WTC11 (cell line): ENCODE data around the gene DSTN. TPM values are rescaled to one million over a fixed set of nuclear protein-coding genes. Genes with fewer than 3 reads are reported as not detected.

ENCODE experiments used
- ATAC-seq: fragments of 200-7000 bp; cut with Tn5 transposase; 2 replicates; pipeline ENCODE4 v1.10.0; 2021; ENCODE audit warnings: mild to moderate bottlenecking, moderate library complexity
- CTCF ChIA-PET: fragments of 300-600 bp; sonication (Branson Sonifier 250); formaldehyde crosslinking; loops from one replicate; lab custom pipeline; 2021; ENCODE audit warnings: antibody characterized with exemption; lab: Charles Lee
- POLR2A ChIA-PET: fragments of 350-600 bp; sonication (Branson Sonifier 250); formaldehyde crosslinking; loops from one replicate; lab custom pipeline; 2021; ENCODE audit warnings: antibody characterized with exemption; lab: Charles Lee
- DNase-seq: peaks from one replicate; pipeline ENCODE4 v3.0.0; 2021; ENCODE audit warnings: low spot score
- H3K27ac Mint-ChIP-seq: 2 replicates; pipeline ENCODE4 v1.8.0; 2021; ENCODE audit warnings: mixed read lengths
- H3K27me3 Mint-ChIP-seq: 2 replicates; pipeline ENCODE4 v1.8.0; 2021; ENCODE audit warnings: low read depth, mild to moderate bottlenecking, moderate library complexity, mixed read lengths
- H3K36me3 Mint-ChIP-seq: 2 replicates; pipeline ENCODE4 v1.8.0; 2021; ENCODE audit warnings: mixed read lengths
- H3K4me1 Mint-ChIP-seq: 2 replicates; pipeline ENCODE4 v1.8.0; 2022; ENCODE audit warnings: mixed read lengths
- H3K4me3 Mint-ChIP-seq: 2 replicates; pipeline ENCODE4 v1.8.0; 2021; ENCODE audit warnings: mild to moderate bottlenecking, moderate library complexity, mixed read lengths
- H3K9me3 Mint-ChIP-seq: 2 replicates; pipeline ENCODE4 v1.8.0; 2021; ENCODE audit warnings: mixed read lengths
- ARID4B ChIP-seq: sonication (generic); formaldehyde crosslinking; IDR thresholded peaks from 2 replicates; pipeline ENCODE4 v1.8.0; 2023; ENCODE audit warnings: missing genetic modification reagents, mild to moderate bottlenecking, borderline replicate concordance
- CREM ChIP-seq: sonication (generic); formaldehyde crosslinking; IDR thresholded peaks from 2 replicates; pipeline ENCODE4 v1.8.1; 2022; ENCODE audit warnings: mild to moderate bottlenecking, missing genetic modification reagents, moderate library complexity
- E2F4 ChIP-seq: sonication (generic); formaldehyde crosslinking; IDR thresholded peaks from 2 replicates; pipeline ENCODE4 v1.8.1; 2022; ENCODE audit warnings: low read depth, mild to moderate bottlenecking, moderate library complexity, missing genetic modification reagents, borderline replicate concordance
- GRHL2 ChIP-seq: fragments of 250-450 bp; sonication (Bioruptor Pico); IDR thresholded peaks from 2 replicates; pipeline ENCODE4 v1.8.0; 2022; ENCODE audit warnings: mild to moderate bottlenecking, moderate library complexity; ENCODE audit not compliant: insufficient replicate concordance, severe bottlenecking
- JUN ChIP-seq: sonication (generic); formaldehyde crosslinking; IDR thresholded peaks from 2 replicates; pipeline ENCODE4 v1.8.0; 2023; ENCODE audit warnings: mild to moderate bottlenecking, missing genetic modification reagents
- NFE2L1 ChIP-seq: sonication (generic); formaldehyde crosslinking; IDR thresholded peaks from 2 replicates; pipeline ENCODE4 v1.8.1; 2023; ENCODE audit warnings: missing genetic modification reagents
- NR3C1 ChIP-seq: sonication (generic); formaldehyde crosslinking; conservative IDR thresholded peaks from 2 replicates; pipeline ENCODE4 v1.8.1; 2023; ENCODE audit warnings: low read depth, mild to moderate bottlenecking, missing genetic modification reagents
- PRRX2 ChIP-seq: fragments of 250-450 bp; sonication (Bioruptor Pico); IDR thresholded peaks from 2 replicates; pipeline ENCODE4 v1.8.0; 2021; ENCODE audit warnings: mild to moderate bottlenecking
- SMAD3 ChIP-seq: sonication (generic); formaldehyde crosslinking; IDR thresholded peaks from 2 replicates; pipeline ENCODE4 v1.8.0; 2022; ENCODE audit warnings: missing genetic modification reagents, mild to moderate bottlenecking, borderline replicate concordance
- SP1 ChIP-seq: sonication (generic); formaldehyde crosslinking; conservative IDR thresholded peaks from 2 replicates; pipeline ENCODE4 v1.8.1; 2022; ENCODE audit warnings: missing genetic modification reagents
- TEAD1 ChIP-seq: sonication (generic); formaldehyde crosslinking; IDR thresholded peaks from 2 replicates; pipeline ENCODE4 v1.8.0; 2022; ENCODE audit warnings: mild to moderate bottlenecking, missing genetic modification reagents
- TEAD4 ChIP-seq: sonication (generic); formaldehyde crosslinking; IDR thresholded peaks from 2 replicates; pipeline ENCODE4 v1.8.0; 2022; ENCODE audit warnings: mild to moderate bottlenecking, missing genetic modification reagents
- ZSCAN18 ChIP-seq: fragments of 250-450 bp; sonication (Bioruptor Pico); IDR thresholded peaks from 2 replicates; pipeline ENCODE4 v2.1.2; 2022; ENCODE audit warnings: mild to moderate bottlenecking, moderate library complexity
- total RNA-seq: library from RNA; stranded (reverse); gene quantifications from 3 replicates; pipeline ENCODE4 v1.2.3, GENCODE V29; 2021
- TF ChIP-seq, protein P1 (sequence below): sonication (generic); formaldehyde crosslinking; IDR thresholded peaks from 2 replicates; pipeline ENCODE4 v1.8.1; 2023; ENCODE audit warnings: mild to moderate bottlenecking, missing genetic modification reagents, borderline replicate concordance

The DSTN gene
- total RNA-seq, 1 experiment from 2014 or later: 153 TPM

GRCh38 chr20:17620371-17621228, 50.7 kb downstream of the DSTN start (continued):
- TF ChIP-seq NFE2L1 (CRISPR knock-in tag) (no peak), SMAD3 (CRISPR knock-in tag) (no peak)
- TF ChIP-seq, protein P1, sequence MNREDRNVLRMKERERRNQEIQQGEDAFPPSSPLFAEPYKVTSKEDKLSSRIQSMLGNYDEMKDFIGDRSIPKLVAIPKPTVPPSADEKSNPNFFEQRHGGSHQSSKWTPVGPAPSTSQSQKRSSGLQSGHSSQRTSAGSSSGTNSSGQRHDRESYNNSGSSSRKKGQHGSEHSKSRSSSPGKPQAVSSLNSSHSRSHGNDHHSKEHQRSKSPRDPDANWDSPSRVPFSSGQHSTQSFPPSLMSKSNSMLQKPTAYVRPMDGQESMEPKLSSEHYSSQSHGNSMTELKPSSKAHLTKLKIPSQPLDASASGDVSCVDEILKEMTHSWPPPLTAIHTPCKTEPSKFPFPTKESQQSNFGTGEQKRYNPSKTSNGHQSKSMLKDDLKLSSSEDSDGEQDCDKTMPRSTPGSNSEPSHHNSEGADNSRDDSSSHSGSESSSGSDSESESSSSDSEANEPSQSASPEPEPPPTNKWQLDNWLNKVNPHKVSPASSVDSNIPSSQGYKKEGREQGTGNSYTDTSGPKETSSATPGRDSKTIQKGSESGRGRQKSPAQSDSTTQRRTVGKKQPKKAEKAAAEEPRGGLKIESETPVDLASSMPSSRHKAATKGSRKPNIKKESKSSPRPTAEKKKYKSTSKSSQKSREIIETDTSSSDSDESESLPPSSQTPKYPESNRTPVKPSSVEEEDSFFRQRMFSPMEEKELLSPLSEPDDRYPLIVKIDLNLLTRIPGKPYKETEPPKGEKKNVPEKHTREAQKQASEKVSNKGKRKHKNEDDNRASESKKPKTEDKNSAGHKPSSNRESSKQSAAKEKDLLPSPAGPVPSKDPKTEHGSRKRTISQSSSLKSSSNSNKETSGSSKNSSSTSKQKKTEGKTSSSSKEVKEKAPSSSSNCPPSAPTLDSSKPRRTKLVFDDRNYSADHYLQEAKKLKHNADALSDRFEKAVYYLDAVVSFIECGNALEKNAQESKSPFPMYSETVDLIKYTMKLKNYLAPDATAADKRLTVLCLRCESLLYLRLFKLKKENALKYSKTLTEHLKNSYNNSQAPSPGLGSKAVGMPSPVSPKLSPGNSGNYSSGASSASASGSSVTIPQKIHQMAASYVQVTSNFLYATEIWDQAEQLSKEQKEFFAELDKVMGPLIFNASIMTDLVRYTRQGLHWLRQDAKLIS (CRISPR knock-in tag): no peak

DNA sequence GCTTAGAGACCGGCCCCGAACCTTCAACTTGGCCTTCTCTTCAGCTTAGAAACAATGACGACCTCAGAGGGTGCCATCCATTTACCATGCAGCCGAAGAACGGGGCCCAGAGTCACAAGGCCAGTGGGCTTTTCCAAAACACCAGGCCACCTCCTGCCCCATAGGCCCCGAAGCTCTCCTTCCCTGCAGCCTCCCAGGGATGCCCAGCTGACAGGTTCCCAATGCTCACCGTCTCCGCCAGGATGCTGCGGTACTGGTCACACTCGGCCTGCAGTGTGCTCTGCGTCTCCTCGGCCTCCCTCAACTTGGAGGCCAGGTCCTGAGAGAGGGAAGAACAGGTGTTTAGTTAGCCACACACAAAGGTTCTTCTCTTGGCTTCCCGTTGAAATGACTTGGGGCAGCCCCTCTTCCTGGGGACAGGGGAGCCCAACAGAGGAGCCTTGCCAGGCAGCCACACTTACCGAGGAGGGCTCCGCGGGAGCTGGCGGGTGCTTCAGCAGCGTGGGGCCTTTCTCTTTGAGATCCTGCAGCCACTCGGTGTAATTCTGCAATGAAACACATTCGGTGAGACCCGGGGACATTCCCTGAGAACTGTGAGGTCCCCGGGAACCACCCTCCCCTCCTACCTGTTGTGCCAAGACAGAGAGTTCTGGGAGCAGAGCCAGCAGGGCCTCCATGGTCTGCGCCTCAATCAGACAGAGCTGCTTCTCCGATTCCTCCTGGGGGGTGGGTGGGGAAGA, 51.5 kb downstream of the DSTN start:
- Mint-ChIP-seq H3K27ac (no peak overlapping the region), H3K36me3 (peaks cover 62% of the 10 kb centered on the region), H3K4me1 (no peaks in the 10 kb centered on the region), H3K4me3 (no peak overlapping the region), H3K27me3 (no peaks in the 10 kb centered on the region), H3K9me3 (no peaks in the 10 kb centered on the region)
- ChIA-PET POLR2A (no interaction called here), CTCF (interaction anchor here (0.7 kb wide), 1 partner anchor 116 kb away, joined by 3 read pairs; no protein-coding TSS in a partner anchor)
- TF ChIP-seq TEAD1: no peak
- TF ChIP-seq E2F4: no peak
- TF ChIP-seq SP1: no peak
- TF ChIP-seq JUN (CRISPR knock-in tag): no peak
- TF ChIP-seq ZSCAN18 (CRISPR knock-in tag): no peak
- TF ChIP-seq PRRX2 (CRISPR knock-in tag): no peak
- TF ChIP-seq CREM (CRISPR knock-in tag): no peak
- TF ChIP-seq GRHL2: no peak
- no peak for TF ChIP-seq NFE2L1 (CRISPR knock-in tag)
- TF ChIP-seq NR3C1 (CRISPR knock-in tag): no peak
- TF ChIP-seq ARID4B (CRISPR knock-in tag): no peak
- no peak for TF ChIP-seq TEAD4 (CRISPR knock-in tag)
- TF ChIP-seq, protein P1 (CRISPR knock-in tag): no peak
- peak; percentile 7 for DNase-seq
- ATAC-seq: no peak
